ENCODE results near the gene ATP8B4. TPM values are rescaled to one million over a fixed set of nuclear protein-coding genes. Genes with fewer than 3 reads are reported as not detected.

The ATP8B4 gene
- total RNA-seq, 1 donor from 2014 or later = 0.98 TPM

DNA sequence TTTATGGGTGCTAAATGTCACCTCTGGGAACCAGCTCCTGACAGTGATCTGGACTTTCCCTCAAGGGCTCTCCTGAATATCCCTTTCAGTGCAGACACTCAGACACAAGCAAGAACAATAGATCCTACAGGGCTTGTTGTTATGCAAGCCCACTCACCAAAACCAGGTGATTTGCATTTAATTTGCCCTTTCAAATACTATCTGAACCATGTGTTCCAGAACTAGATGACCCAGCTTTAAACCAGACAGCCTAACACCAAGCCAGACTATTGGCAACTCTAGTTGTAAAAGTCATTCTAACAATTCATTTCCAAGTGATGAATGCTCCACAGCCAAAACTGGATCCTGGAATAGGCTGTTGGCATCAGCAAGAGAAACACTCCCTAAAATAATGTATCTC is 5.6 kb upstream of the ATP8B4 start:
- no peaks in the 10 kb centered on the region for H3K27me3 Mint-ChIP-seq
- no peak overlapping the region for H3K4me3 Mint-ChIP-seq (ENCODE audit: low read depth)
- H3K36me3 Mint-ChIP-seq (ENCODE audit: insufficient read depth) = no peaks in the 10 kb centered on the region
- DNase-seq (ENCODE audit: low spot score, unreplicated experiment) = no peak
- TF ChIP-seq, protein P1, sequence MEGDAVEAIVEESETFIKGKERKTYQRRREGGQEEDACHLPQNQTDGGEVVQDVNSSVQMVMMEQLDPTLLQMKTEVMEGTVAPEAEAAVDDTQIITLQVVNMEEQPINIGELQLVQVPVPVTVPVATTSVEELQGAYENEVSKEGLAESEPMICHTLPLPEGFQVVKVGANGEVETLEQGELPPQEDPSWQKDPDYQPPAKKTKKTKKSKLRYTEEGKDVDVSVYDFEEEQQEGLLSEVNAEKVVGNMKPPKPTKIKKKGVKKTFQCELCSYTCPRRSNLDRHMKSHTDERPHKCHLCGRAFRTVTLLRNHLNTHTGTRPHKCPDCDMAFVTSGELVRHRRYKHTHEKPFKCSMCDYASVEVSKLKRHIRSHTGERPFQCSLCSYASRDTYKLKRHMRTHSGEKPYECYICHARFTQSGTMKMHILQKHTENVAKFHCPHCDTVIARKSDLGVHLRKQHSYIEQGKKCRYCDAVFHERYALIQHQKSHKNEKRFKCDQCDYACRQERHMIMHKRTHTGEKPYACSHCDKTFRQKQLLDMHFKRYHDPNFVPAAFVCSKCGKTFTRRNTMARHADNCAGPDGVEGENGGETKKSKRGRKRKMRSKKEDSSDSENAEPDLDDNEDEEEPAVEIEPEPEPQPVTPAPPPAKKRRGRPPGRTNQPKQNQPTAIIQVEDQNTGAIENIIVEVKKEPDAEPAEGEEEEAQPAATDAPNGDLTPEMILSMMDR (IDR thresholded peaks at IDR 0.05; ENCODE audit: unreplicated experiment) = no peak
- no peak overlapping the region for H3K27ac Mint-ChIP-seq
- no peaks in the 10 kb centered on the region for H3K4me1 Mint-ChIP-seq (ENCODE audit: low read depth)
- H3K9me3 Mint-ChIP-seq (ENCODE audit: low read depth) = peaks cover 6% of the 10 kb centered on the region

DNA sequence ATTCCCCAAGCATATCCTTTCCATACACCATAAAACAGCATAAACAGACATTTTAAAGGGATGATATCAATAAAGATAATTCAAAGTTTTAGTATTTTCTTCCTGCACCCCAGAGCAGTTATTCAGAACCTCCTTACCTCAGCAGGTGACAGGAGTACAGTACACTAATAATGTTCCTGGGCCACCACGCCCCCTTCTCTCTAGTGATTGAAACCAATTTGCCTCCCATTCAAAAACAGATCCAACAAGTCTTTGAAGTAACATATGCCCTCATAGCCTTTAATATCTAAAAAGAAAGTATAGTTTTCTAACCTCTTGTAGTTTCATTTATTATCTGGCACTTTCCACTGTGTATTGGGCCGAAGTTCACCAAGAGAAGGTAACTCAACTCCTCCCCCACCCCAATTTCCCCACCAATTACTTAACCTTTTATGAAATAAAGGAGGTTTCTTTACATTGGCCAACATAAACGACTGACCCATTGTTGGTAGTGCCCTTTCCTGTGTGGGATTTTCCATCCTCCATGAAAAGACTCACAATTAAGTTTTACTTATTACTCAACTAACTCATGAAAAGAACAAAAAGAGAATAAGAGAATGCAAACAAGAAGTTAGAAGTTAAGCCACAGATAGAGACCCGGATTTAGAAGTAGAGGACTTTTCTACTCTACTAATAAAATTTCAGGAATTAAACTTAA is 5.0 kb upstream of the ATP8B4 start:
- no peak overlapping the region for H3K27ac Mint-ChIP-seq
- no peaks in the 10 kb centered on the region for H3K27me3 Mint-ChIP-seq
- H3K4me3 Mint-ChIP-seq (ENCODE audit: low read depth) = no peak overlapping the region
- peaks cover 6% of the 10 kb centered on the region for H3K9me3 Mint-ChIP-seq (ENCODE audit: low read depth)
- H3K4me1 Mint-ChIP-seq (ENCODE audit: low read depth) = no peaks in the 10 kb centered on the region
- H3K36me3 Mint-ChIP-seq (ENCODE audit: insufficient read depth) = no peaks in the 10 kb centered on the region
- TF ChIP-seq, protein P1 (IDR thresholded peaks at IDR 0.05; ENCODE audit: unreplicated experiment) = no peak
- no peak for DNase-seq (ENCODE audit: low spot score, unreplicated experiment)

DNA sequence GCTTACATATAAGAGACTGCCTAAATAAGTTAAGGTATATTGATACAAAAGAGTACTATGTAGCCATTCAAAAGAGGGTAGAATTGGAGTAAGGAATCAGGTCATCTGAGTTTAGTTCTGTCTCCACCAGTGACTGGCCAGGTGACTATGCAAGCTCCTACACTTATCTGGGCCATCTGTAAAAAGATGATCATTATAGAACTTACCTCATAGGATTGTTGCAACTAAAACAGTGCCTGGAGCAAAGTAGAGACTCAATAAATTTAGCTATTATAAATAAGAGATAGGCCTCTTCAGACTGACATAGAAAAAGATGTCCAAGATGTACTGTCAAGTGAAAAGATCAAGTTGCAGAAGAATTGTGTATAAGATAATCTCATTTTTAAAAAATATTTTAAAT is 1.7 kb upstream of the ATP8B4 start:
- Mint-ChIP-seq H3K27me3 (no peaks in the 10 kb centered on the region), H3K4me3 (ENCODE audit: low read depth) (no peak overlapping the region), H3K9me3 (ENCODE audit: low read depth) (peaks cover 6% of the 10 kb centered on the region), H3K4me1 (ENCODE audit: low read depth) (no peaks in the 10 kb centered on the region), H3K27ac (no peak overlapping the region), H3K36me3 (ENCODE audit: insufficient read depth) (no peaks in the 10 kb centered on the region)
- TF ChIP-seq, protein P1 (IDR thresholded peaks at IDR 0.05; ENCODE audit: unreplicated experiment) = no peak
- DNase-seq (ENCODE audit: low spot score, unreplicated experiment) = no peak

DNA sequence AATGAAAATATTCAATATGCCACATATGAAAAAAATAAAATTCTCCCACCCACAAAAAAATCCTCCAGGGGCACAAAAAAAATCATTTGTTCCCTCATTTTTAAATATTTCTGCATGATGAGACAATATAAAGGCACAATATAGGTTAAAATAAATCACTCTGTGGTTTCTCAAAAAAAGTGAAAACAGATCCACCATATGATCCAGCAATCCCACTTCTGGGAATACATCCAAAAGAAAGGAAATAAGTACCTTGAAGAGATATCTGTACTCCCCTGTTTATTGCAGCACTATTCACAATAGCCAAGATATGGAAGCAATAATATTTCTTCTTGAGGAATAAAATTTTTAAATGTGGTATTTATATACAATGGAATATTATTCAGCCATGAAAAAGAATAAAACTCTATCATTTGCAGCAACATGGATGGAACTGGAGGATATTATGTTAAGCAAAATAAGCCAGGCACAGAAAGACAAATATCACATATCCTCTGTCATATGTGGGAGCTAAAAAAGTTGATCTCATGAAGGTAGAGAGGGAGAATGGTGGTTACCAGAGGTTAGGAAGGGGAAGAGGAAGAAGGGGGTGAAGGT is 1.5 kb downstream of the ATP8B4 start:
- Mint-ChIP-seq H3K9me3 (ENCODE audit: low read depth) (no peaks in the 10 kb centered on the region), H3K4me1 (ENCODE audit: low read depth) (no peaks in the 10 kb centered on the region), H3K27ac (no peak overlapping the region), H3K4me3 (ENCODE audit: low read depth) (no peak overlapping the region), H3K36me3 (ENCODE audit: insufficient read depth) (no peaks in the 10 kb centered on the region), H3K27me3 (no peaks in the 10 kb centered on the region)
- TF ChIP-seq, protein P1 (IDR thresholded peaks at IDR 0.05; ENCODE audit: unreplicated experiment) = no peak
- DNase-seq (ENCODE audit: low spot score, unreplicated experiment) = no peak

DNA sequence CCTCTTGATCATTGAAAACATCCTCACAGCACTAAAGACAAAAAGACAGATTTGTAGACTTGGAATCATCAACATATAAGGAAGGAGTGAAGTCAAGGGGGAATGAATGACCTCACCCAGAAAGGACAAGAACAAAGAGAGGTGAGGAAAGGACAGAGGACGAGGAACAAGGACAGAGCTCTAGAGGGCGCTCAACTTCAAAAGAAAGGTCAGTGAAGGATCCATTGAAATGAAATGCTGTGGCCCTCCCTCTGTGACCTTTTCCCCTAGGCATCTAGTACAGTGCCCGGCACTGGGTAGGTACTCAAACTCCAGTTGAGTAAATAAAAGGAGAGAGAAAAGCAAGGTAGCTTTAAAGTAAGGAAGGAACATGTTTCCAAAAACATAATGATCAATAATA is 2.6 kb downstream of the ATP8B4 start:
- TF ChIP-seq, protein P1 (IDR thresholded peaks at IDR 0.05; ENCODE audit: unreplicated experiment) = no peak
- H3K27ac Mint-ChIP-seq = no peak overlapping the region
- H3K4me3 Mint-ChIP-seq (ENCODE audit: low read depth) = no peak overlapping the region
- no peaks in the 10 kb centered on the region for H3K27me3 Mint-ChIP-seq
- no peak for DNase-seq (ENCODE audit: low spot score, unreplicated experiment)
- no peaks in the 10 kb centered on the region for H3K36me3 Mint-ChIP-seq (ENCODE audit: insufficient read depth)
- H3K4me1 Mint-ChIP-seq (ENCODE audit: low read depth) = no peaks in the 10 kb centered on the region
- H3K9me3 Mint-ChIP-seq (ENCODE audit: low read depth) = no peaks in the 10 kb centered on the region
